ENCODE results near the gene CHST11.
A peak's percentile ranks its signal among the peaks of the same experiment; 100 is the strongest.
"Not testable (repeated sequence)": the region's sequence is repeated elsewhere in the genome, so short reads cannot be mapped to it uniquely, and the experiment has no call there.

CHST11 gene

GRCh38 chr12:104730763-104731162, 274.0 kb downstream of the CHST11 start:
- DNase-seq, result no peak

GRCh38 chr12:104733717-104734175, 277.0 kb downstream of the CHST11 start:
- no peak for DNase-seq

- no peak for DNase-seq
These were observed 277.9 kb downstream of the CHST11 start for GRCh38 chr12:104734541-104735095.

DNA sequence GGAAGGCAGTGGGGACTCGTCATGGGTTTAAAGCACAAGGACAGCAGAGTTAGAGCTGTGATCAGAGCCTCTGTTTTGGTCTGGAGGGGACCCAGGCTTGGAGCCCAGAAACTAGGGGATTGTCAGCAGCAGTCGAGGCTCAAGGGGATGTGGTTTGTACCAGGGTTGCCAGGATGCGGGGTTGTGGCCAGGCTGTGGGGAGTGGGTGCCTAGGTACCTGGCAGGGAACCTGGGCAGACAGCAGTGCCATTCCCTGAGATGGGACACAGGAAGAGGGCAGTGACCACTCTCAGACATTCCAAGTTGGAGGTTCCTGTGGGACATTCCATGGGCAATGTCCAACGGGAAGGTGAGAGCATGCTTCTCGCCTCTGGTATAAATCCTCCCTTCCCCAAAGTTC, 279.1 kb downstream of the CHST11 start:
- no peak for DNase-seq

DNA sequence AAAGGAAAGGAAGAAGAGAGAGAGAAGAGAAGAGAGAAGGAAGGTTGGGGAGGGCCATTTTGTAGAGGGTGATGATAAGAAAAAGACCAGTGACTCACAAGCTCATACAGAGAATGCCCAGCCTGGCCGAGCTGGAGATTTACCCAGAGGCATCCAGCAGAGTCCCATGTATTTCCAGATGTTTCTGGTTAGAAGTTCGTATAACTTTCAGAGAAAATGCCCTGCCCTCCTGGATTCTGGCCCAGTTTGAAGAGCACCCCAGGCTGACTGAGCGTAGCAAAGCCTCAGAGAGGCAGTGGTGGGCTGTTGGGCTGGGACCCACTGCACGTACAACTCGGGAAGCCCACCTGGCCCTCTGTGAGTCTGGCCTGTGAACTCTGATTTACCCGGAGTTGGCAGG, 279.6 kb downstream of the CHST11 start:
- no peak for DNase-seq

DNA sequence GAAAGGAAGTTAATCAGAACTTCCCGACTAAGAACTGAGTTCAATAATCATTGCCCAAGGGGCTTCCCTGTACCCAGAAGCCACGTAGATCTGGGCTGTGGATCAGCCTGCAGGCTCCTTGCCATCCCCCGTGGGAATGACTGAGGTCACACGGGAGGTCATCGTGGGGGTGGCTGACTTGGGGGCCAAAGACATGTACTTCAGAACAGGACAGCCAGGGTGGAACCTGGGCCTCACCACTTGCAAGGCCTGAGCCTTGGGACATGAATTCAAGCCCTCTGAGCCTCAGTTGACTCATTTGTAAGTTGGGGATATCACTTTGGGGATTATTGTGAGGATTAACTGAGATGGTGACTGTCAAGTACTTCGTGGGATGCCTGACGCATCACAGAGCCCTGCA, 280.4 kb downstream of the CHST11 start:
- no peak for DNase-seq

DNA sequence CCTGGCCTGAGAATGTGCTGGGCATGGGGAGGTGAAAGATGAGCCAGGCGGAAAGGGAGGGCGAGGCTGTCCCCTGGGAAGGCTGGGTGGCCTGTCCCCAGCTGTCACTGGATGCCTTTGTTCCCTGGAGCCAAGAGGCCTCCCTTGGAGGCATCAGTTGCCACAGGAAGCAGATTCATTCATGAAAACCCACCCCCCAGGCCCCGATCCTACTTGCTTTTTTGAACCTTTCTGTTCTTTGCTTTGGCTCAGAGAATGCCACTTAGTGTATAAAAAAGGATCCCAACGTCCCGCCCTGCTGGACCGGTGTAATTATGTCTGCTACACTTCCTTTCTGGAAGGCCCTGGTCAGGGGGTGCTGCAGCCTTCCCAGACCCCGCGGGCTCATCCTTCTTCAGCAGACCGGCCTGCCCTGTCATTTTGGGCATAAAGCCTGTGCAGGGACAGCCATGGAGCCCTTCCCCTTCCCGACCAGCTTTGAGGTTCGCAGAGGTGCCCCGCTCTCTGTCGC, 281.1 kb downstream of the CHST11 start:
- DNase-seq, result no peak

DNA sequence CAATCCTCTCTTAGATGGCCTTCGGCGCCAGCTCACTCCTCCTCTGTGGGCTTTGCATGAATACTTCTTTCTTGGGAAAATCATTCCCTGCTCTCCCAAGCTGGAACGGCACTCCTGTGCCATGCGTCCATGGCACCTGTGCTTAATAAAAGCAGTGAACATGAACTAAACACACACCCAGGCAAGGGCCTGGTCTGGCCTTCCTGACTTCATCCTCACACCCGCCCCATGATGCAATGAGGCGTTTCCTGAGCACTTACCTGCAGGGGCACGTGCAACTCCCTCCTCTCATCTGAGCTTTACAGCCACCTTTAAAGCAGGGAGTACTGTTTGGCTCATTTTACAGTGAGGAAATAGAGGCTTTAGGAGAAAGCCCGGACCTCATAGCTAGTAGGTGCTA, 281.6 kb downstream of the CHST11 start:
- DNase-seq, result no peak

GRCh38 chr12:104738776-104739642, 282.3 kb downstream of the CHST11 start:
- no peak for DNase-seq

- DNase-seq, result no peak
These were observed 283.9 kb downstream of the CHST11 start for GRCh38 chr12:104740668-104741067.

DNA sequence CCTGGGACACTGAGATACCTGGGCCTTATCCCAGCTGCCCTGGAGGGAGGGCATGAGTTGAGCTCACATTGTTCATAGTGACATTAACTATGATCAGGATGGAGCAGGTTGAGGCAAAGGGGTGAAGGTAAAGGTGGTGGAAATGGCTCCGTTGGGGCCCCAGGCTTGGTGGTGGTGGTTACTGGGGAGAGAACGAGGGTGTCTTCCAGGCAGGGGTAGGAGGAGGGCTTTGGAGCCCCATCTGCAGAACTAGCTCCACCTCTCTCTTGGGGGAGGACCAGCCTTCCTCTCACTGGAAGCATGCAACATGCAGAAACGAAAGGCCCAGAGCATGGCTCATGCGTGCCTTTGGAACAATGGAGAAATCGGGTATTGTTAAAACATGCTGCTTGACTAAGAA, 284.3 kb downstream of the CHST11 start:
- no peak for DNase-seq

DNA sequence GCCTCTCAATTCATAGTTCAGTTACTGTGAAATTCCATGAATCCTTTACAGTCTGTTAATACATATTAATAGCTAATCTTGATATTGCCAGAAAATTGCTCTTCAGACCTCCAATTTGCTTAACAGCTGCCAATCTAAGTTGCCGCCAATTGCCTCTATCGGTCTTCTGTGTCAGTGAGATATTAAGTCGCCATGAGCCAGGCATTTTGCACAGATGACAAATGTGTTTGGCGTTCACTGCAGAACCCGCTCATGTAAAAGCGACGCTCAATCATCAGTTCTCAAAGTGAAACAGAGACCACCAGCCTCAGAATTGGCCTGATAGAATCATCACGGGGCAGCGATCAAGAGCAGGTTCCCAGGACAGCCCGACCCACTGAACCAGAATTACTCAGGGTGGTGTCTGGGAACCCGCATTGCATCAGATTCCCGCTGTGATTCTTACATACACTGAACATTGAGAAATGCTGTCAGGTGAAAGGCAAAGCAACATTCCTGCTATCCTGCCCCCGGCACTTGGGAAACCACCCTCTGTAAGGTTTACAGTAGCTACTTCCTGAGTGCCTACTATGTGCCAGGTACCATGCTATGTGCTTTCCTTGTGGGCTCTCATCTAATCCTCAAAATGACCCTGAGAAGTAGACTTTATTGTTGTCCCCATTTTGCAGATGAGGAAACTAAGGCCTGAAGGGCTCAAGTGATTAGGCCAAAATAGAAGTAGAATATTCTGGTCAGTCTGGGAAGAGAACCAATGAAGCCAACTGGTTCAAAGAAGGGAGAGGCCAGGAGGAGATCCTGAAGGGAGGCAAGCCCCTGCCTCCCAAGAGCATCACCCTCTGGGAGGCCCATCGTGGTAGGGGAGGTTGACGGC, 285.0 kb downstream of the CHST11 start:
- DNase-seq, result no peak

- no peak for DNase-seq
These were observed 285.9 kb downstream of the CHST11 start for GRCh38 chr12:104742551-104743201.

DNA sequence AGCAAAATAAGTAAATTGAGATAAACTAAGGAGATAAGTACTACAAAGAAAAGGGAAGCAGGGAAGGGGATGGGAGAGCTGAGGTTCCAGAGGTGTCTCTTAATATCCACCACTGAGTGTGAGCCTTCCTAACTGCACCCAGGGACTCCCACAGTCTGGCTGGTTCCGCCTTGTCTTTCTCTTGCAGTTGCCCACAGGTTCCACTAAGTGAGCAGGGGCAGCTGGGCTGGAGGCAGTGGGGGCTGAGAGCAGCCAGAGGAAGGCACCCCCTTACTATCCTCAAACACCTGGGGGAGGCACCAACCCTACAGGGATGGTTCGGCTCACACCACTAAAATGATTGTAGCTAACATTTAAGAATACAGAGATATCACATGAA, 286.4 kb downstream of the CHST11 start:
- no peak for DNase-seq

- not testable (repeated sequence) for DNase-seq
These were observed 287.2 kb downstream of the CHST11 start for GRCh38 chr12:104743753-104744548.

- no peak for DNase-seq
These were observed 289.8 kb downstream of the CHST11 start for GRCh38 chr12:104746467-104747088.

DNA sequence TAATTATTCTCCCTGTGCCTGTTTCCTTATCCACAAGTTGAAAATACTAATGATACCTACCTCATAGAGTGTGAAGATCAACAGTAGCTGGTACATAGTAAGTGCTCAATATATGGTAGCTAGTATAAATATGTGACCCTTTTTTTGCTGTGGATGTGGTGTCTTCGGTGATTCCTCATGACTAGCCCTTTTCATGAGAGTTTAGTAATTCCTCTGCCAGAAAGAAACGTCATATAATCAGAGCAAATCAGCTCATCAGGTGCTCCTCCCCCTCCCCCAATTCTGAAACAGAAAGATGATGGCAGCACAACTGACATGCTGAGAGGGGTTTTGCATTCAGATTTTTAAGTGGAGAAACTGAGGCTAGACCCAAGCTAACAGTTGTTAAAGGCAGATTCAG, 290.6 kb downstream of the CHST11 start:
- no peak for DNase-seq

DNA sequence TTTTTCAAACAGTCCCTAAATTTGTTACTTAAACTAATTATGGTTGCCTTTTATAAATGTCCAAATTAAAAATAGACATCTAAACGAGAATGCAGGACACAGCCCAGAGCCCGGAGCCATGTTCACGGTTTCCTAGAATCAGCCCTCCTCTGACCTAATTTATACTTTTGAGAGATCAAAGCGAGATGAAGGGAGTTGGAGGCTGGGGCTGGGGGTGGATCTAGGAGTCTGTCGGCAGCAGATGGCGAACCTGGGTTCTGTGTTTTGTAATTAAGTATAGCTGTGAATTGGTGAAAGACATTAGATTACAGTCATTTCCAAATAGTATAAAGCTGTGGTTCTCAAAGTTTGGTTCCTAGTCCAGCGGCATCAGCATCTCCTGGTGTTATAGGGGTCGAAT, 291.2 kb downstream of the CHST11 start:
- DNase-seq, result peak; percentile 40

GRCh38 chr12:104748356-104748755, 291.6 kb downstream of the CHST11 start:
- no peak for DNase-seq

GRCh38 chr12:104748790-104749189, 292.0 kb downstream of the CHST11 start:
- no peak for DNase-seq

GRCh38 chr12:104749545-104749944, 292.8 kb downstream of the CHST11 start:
- DNase-seq, result no peak

DNA sequence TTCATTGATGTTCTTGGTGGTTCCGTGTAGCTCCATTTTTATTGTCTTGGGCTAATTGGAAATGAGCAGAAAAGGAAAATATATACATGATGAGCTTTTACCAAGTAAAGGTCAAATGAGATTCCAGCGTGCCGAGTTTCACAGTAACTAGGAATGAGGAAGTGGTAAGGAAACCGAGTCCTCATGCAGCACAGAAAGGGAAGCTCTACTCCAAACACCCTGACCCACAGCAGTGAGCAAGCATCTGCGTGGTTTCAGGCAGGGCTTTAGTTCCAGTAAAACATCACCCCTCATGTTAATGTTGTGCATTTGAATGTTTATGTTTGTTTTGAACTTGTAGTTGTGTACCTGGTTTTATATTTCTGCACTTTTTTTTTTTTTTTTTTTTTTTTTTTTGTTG, 293.3 kb downstream of the CHST11 start:
- no peak for DNase-seq
